HepG2 (cell line): Measurements from ENCODE around the gene TEX19. TPM values are rescaled to one million over a fixed set of nuclear protein-coding genes. Genes with fewer than 3 reads are reported as not detected.
A peak's percentile ranks its signal among the peaks of the same experiment; 100 is the strongest.

Experiments
- ASH2L ChIP-seq: fragments of 300-600, 200-600 bp; sonication (generic); IDR thresholded peaks from 2 replicates; pipeline ENCODE4 v1.7.0; 2017; ENCODE audit warnings: low read depth, mild to moderate bottlenecking, moderate library complexity, mixed read lengths, low read length; ENCODE audit not compliant: insufficient read length
- GFI1 ChIP-seq: sonication (generic); formaldehyde crosslinking; IDR thresholded peaks from 2 replicates; pipeline ENCODE4 v1.5.0; 2020; ENCODE audit warnings: missing genetic modification reagents, mild to moderate bottlenecking, borderline replicate concordance
- PITX1 ChIP-seq: sonication (generic); formaldehyde crosslinking; IDR thresholded peaks from 2 replicates; pipeline ENCODE4 v1.5.1; 2020; ENCODE audit warnings: mild to moderate bottlenecking, missing genetic modification reagents
- RBFOX2 ChIP-seq: fragments of 200-400 bp; formaldehyde crosslinking; IDR thresholded peaks from 2 replicates; pipeline ENCODE4 v1.6.1; 2017; ENCODE audit warnings: low read depth, mild to moderate bottlenecking, low read length
- THAP11 ChIP-seq: IDR thresholded peaks from 2 replicates; pipeline ENCODE4 v1.6.1; 2016; ENCODE audit warnings: missing biosample characterization, missing genetic modification reagents
- YEATS4 ChIP-seq: sonication (generic); formaldehyde crosslinking; IDR thresholded peaks from 2 replicates; pipeline ENCODE4 v1.4.0; 2020; ENCODE audit warnings: missing genetic modification reagents, borderline replicate concordance
- ZBTB39 ChIP-seq: sonication (generic); formaldehyde crosslinking; IDR thresholded peaks from 2 replicates; pipeline ENCODE4 v1.5.0; 2020; ENCODE audit warnings: missing genetic modification reagents
- ZNF275 ChIP-seq: sonication (generic); formaldehyde crosslinking; IDR thresholded peaks from 2 replicates; pipeline ENCODE4 v1.8.0; 2022; ENCODE audit warnings: missing genetic modification reagents, mild to moderate bottlenecking, inconsistent platforms, borderline replicate concordance
- ZNF280B ChIP-seq: sonication (generic); formaldehyde crosslinking; IDR thresholded peaks from 2 replicates; pipeline ENCODE4 v1.5.0; 2020; ENCODE audit warnings: missing genetic modification reagents, mild to moderate bottlenecking, borderline replicate concordance
- ZNF280D ChIP-seq: sonication (generic); formaldehyde crosslinking; IDR thresholded peaks from 2 replicates; pipeline ENCODE4 v1.5.1; 2020; ENCODE audit warnings: mild to moderate bottlenecking, missing genetic modification reagents
- ZNF281 ChIP-seq: sonication (generic); formaldehyde crosslinking; IDR thresholded peaks from 2 replicates; pipeline ENCODE4 v1.4.0; 2020; ENCODE audit warnings: missing genetic modification reagents, borderline replicate concordance
- ZNF362 ChIP-seq: sonication (generic); formaldehyde crosslinking; IDR thresholded peaks from 2 replicates; pipeline ENCODE4 v1.4.0; 2020; ENCODE audit warnings: missing genetic modification reagents, mild to moderate bottlenecking, borderline replicate concordance
- ZNF629 ChIP-seq: sonication (generic); formaldehyde crosslinking; conservative IDR thresholded peaks from 2 replicates; pipeline ENCODE4 v1.5.0; 2020; ENCODE audit warnings: missing genetic modification reagents
- polyA plus RNA-seq, 8 experiments: library from polyadenylated mRNA; depleted of rRNA in 3 of 8; stranded (reverse) in 7 of 8; unstranded in 1 of 8; fragments of >200 nt; fragmentation: Illumina TruSeq in 4 of 8; extraction: Trizol in 4 of 8; gene quantifications; 2 replicates each; pipeline versions ENCODE4 v1.2.1 to v1.2.3, GENCODE V29; 2011 to 2016; ENCODE audit warnings: low read depth in 4 of 8, missing spikeins in 1 of 8, mixed read lengths in 1 of 8; ENCODE audit not compliant: insufficient read depth in 1 of 8
- total RNA-seq, 5 experiments: library from RNA; depleted of rRNA; stranded (reverse); fragments of >200 nt; fragmentation: Illumina TruSeq; extraction: Trizol; gene quantifications; 2 replicates each; pipeline ENCODE4 v1.2.3, GENCODE V29; 2016; ENCODE audit warnings: low read depth in 1 of 5

The TEX19 gene
- total and polyA plus RNA-seq, 2 of the 13 experiments (the other 11 are each of a cell fraction or from before 2014, with no cell fraction given) = 1.3 to 6.0 TPM

- TF ChIP-seq ZNF362 (CRISPR knock-in tag) (peak; percentile 51; the same call in 1 of the 2 replicates), ZNF281 (CRISPR knock-in tag) (peak; percentile 52; the same call in 1 of the 2 replicates), ZNF629 (CRISPR knock-in tag) (0 out of 2 replicates have a peak, but pooled peaks have one; percentile 31), RBFOX2 (peak; percentile 58; the same call in 1 of the 2 replicates), GFI1 (CRISPR knock-in tag) (peak; percentile 45; the same call in 1 of the 2 replicates), ZBTB39 (CRISPR knock-in tag) (0 out of 2 replicates have a peak, but pooled peaks have one; percentile 69), THAP11 (peak; percentile 51), ZNF275 (peak; percentile 44; the same call in 1 of the 2 replicates), PITX1 (peak; percentile 91), ZNF280B (peak; percentile 87), ZNF280D (CRISPR knock-in tag) (peak; percentile 79; the same call in 1 of the 2 replicates), YEATS4 (CRISPR knock-in tag) (peak; percentile 53; the same call in 1 of the 2 replicates), ASH2L (no peak)
Measured at GRCh38 chr17:82325286-82326180, 33.5 kb upstream of the TEX19 start (continued).
